Astrocyte of the spinal cord (primary cell): ENCODE results near the gene MROH9.

Experiments
- DNase-seq: peaks from one replicate; pipeline ENCODE4 v3.0.0; 2011; ENCODE audit warnings: low read depth, low spot score
- H3K4me3 ChIP-seq: 2 replicates; pipeline ENCODE4 v1.5.1; 2011; ENCODE audit warnings: low read depth, mild to moderate bottlenecking, low read length, moderate library complexity
- in situ Hi-C: cut with HindIII; loops from 2 replicates; pipeline ENCODE4 v1.10.0; 2017; ENCODE audit warnings: low sequenced_read_pairs
- TF ChIP-seq, protein P1 (sequence below): IDR thresholded peaks from 2 replicates; pipeline ENCODE4 v1.5.1; 2012; ENCODE audit warnings: low read depth, mild to moderate bottlenecking, low read length, inconsistent platforms

Gene MROH9

GRCh38 chr1:171107969-171108368 is 172.6 kb downstream of the MROH9 start:
- in situ Hi-C loops: no loop called here
- H3K4me3 ChIP-seq: no peak overlapping the region
- DNase-seq: no peak
- TF ChIP-seq, protein P1, sequence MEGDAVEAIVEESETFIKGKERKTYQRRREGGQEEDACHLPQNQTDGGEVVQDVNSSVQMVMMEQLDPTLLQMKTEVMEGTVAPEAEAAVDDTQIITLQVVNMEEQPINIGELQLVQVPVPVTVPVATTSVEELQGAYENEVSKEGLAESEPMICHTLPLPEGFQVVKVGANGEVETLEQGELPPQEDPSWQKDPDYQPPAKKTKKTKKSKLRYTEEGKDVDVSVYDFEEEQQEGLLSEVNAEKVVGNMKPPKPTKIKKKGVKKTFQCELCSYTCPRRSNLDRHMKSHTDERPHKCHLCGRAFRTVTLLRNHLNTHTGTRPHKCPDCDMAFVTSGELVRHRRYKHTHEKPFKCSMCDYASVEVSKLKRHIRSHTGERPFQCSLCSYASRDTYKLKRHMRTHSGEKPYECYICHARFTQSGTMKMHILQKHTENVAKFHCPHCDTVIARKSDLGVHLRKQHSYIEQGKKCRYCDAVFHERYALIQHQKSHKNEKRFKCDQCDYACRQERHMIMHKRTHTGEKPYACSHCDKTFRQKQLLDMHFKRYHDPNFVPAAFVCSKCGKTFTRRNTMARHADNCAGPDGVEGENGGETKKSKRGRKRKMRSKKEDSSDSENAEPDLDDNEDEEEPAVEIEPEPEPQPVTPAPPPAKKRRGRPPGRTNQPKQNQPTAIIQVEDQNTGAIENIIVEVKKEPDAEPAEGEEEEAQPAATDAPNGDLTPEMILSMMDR: no peak

GRCh38 chr1:171109966-171110365 is 174.6 kb downstream of the MROH9 start:
- no peak overlapping the region for H3K4me3 ChIP-seq
- in situ Hi-C loops: no loop called here
- TF ChIP-seq, protein P1: no peak
- no peak for DNase-seq

DNA sequence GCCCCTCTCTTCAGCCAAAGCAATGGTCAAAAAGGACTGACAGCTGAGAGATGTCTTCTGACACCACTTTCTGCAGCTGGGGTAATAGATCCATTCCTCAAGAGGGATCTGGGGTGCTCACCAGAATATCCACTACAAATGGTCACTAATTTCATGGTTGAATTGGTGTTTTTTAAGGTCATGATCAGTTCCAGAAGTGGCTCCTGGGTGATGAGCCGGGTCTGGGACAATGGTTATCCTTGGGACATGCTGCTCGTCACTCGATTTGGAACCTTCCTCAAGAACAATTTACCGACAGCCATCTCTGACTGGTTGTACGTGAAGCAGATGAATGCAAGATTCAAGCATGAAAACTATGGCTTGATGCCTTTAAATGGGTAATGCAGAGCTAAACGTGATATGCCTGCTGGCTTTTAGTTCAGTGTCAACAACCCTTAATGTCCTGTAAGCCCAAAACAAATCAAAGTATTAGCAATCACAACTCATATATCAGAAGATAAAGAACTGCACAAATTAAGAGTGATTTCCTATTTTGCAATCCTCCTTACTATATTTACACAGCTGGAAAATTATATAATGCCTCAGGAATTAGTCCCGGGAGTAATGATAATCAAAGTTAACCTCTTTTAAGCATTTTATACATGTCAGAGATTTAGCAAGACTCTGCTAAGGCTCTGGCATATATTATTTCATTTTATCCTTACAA is 175.4 kb downstream of the MROH9 start:
- H3K4me3 ChIP-seq: no peak overlapping the region
- no peak for DNase-seq
- in situ Hi-C loops: no loop called here
- TF ChIP-seq, protein P1: no peak

DNA sequence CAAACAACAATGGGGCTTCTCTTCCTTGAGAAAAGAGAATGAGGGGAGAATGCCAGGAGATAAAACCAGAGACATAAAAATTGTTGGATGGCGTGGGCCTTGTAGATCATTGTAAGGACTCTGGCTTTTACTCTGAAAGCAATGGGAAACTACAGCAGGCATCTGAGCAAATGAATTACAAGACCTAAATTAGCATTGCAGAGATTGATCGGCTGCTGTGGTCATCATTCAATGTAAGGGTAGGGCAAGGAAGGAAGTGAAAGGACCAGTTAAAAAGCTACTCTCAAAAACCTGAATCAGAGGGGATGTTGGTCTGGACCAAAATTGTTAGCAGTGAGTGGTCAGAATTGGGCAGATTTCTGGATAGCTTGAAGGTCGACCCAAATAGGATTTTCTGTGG is 176.8 kb downstream of the MROH9 start:
- in situ Hi-C loops: no loop called here
- TF ChIP-seq, protein P1: no peak
- H3K4me3 ChIP-seq: no peak overlapping the region
- no peak for DNase-seq

DNA sequence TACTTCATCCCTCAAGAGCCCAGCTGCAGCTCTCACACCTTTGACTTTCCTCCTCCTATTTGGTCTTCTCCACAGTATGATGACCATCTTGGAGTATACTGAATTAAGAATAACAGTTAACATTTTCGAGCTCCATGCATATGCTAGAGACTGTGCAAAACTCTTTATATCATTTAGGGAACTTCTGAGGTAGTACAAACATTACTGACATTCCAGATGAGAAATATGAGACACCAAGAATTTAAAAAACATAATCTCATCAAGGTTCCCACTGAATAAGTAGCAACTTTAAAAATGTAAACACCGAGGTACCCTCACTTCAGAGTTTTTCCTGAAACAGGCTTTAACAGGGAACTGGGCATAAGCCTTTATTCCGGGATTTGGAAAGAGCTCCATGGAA is 178.0 kb downstream of the MROH9 start:
- H3K4me3 ChIP-seq: no peak overlapping the region
- in situ Hi-C loops: no loop called here
- TF ChIP-seq, protein P1: no peak
- no peak for DNase-seq
